NCI-H1105 (cell line): ENCODE results near the gene RNF19B.
"Not testable (repeated sequence)": the region's sequence is repeated elsewhere in the genome, so short reads cannot be mapped to it uniquely, and the experiment has no call there.

ENCODE experiments used
- DNase-seq: peaks from one replicate; lab custom pipeline; 2025; lab: John Stamatoyannopoulos, UW

The RNF19B gene

GRCh38 chr1:32928285-32928684 lies 36.3 kb downstream of the RNF19B start:
- DNase-seq, result no peak

DNA sequence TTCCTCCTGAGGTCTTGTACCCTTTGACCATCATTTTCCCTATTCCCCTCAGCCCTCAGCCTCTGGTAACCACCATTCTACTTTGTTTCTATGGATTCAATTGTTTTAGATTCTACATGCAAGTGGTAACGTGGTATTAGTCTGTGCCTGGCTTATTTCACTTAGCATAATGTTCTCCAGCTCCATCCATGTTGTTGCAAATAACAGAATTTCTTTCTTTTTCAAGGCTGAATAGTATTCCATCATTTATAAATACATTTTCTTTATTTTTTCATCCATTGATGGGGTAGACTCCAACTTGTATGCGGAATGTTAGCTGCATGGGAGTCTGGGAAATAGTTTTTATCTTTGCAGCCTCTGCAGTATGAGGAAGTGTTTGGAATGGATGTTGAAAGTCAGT lies 37.2 kb downstream of the RNF19B start:
- DNase-seq, result no peak

- DNase-seq, result no peak
Measured at GRCh38 chr1:32926562-32926961, 38.0 kb downstream of the RNF19B start.

GRCh38 chr1:32925403-32926162 lies 39.0 kb downstream of the RNF19B start:
- no peak for DNase-seq

- DNase-seq, result no peak
Measured at GRCh38 chr1:32924881-32925344, 39.7 kb downstream of the RNF19B start.

DNA sequence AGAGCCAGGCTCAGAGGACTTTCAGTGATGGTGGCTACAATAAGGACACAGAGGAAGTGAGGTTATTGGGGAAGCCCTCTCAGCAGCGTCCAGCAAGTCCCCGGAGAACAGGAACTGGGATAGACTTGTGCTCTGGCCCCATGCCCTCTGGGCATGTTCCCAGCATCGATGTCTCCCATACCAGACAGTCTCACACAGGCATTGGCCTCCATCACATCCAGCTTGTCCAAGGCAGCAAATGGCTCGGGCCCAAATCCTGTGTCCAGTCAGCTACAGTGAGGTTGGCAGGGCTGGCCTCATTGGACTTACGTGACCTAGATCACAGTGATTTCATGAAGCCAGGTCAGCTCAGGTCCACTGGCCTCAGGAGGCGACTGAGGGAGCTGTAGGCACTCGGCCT lies 43.8 kb downstream of the RNF19B start:
- DNase-seq, result no peak

GRCh38 chr1:32919811-32920733 lies 44.5 kb downstream of the RNF19B start:
- DNase-seq, result no peak

DNA sequence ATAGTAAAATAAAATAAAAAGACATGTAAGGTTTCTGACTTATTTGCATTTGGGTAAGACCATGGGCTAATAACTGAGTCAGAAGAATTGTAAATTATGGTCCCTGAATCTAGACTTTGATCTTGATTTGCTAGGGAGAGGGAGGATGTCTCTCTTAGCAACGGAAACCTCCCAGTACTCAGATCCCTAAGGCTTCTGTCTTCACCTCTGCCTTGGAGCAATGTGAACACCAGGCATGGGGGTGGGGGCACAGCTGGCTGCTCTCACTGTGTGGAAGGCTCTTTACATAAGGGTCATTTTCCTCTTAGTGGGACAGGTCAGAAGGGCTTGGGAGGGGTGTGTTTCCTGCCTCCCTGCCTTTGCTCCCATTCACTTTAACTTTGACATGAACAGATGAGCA lies 46.4 kb downstream of the RNF19B start:
- no peak for DNase-seq

DNA sequence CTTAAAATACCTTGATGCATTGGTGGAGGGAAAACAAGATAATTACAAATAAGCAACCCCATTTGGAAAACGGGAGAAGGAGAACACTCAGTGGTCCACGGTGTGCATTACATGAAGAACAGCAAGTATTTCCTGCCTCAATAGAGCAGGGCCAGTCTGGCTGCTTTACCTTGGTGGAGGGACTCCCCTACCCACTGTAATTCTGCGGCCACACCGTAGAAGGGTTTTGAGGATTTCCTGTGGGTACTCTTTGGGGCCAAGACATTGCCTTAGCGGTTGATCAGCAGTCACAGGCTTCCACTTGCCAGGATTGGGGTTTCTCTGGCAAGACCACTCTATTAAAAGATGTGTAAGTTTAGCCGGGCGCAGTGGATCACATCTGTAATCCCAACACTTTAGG lies 47.1 kb downstream of the RNF19B start:
- DNase-seq, result no peak

GRCh38 chr1:32915766-32916706 lies 48.6 kb downstream of the RNF19B start:
- no peak for DNase-seq

DNA sequence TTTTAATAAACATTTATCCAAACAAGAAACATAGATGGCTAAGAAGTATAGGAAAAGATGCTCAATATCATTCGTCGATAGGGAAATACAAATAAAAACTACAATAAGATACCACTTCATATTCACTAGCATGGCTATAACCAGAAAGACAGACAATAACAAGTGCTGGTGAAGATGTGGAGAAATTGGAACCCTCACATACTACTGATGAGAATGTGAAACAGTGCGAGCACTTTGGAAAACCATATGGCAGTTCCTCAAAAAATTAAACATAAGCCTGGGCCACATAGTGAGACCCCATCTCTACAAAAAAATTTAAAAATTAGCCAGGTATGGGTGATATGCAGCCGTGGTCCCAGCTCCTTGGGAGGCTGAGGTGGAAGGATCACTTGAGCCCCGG lies 54.3 kb downstream of the RNF19B start:
- no peak for DNase-seq

- no peak for DNase-seq
Measured at GRCh38 chr1:32907435-32907834, 57.2 kb downstream of the RNF19B start.

- no peak for DNase-seq
Measured at GRCh38 chr1:32906654-32907053, 58.0 kb downstream of the RNF19B start.

GRCh38 chr1:32905588-32905987 lies 59.0 kb downstream of the RNF19B start:
- not testable (repeated sequence) for DNase-seq

- no peak for DNase-seq
Measured at GRCh38 chr1:32904797-32905196, 59.8 kb downstream of the RNF19B start.

GRCh38 chr1:32903991-32904785 lies 60.4 kb downstream of the RNF19B start:
- DNase-seq, result no peak

DNA sequence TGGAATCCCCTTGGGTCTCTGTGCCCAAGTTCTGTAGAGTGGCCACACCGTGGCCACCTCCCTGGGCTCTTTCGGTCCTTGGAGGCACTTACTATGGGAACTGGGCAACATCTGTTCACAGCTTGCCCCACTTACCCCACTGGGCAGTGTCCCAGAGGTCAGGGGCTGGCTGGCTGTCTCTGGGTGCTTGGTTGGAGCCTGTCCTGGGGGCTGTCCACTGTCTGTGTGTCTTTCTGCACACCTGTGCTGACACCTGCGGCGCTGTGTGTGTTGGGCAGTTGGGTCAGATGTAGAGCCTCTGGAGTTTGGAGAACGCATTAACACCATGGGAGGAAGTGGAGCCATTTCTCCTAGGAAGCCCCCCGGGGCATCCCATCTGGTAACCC lies 62.1 kb downstream of the RNF19B start:
- DNase-seq, result no peak

DNA sequence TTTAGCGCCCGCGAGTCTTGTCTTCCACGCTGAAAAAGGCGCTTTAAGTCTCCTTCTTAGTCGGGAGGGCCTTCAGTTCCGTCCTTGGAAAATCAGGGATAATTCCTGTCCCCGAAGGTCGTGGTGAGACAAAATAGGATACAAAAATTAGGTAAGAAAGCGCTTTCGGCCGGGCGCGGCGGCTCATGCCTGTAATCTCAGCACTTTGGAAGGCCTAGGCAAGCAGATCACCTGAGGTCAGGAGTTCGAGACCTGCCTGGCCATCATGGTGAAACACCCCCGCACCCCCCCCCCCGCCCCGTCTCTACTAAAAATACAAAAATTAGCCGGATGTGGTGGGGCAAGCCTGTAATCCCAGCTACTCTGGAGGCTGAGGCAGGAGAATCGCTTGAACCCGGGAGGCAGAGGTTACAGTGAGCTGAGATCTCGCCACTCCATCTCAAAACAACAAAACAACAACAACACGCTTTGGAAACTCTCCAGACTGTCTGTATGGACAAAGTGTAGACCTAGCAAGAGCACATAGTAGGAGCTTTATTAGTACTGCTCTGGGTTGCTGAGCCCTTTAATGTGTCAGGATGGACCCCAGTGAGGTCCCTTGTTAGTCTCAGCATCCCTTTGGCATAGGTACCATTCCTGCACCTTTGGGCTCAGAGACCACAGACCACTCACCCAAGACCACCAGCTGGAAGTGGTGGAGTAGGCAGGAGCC lies 62.6 kb downstream of the RNF19B start:
- no peak for DNase-seq

DNA sequence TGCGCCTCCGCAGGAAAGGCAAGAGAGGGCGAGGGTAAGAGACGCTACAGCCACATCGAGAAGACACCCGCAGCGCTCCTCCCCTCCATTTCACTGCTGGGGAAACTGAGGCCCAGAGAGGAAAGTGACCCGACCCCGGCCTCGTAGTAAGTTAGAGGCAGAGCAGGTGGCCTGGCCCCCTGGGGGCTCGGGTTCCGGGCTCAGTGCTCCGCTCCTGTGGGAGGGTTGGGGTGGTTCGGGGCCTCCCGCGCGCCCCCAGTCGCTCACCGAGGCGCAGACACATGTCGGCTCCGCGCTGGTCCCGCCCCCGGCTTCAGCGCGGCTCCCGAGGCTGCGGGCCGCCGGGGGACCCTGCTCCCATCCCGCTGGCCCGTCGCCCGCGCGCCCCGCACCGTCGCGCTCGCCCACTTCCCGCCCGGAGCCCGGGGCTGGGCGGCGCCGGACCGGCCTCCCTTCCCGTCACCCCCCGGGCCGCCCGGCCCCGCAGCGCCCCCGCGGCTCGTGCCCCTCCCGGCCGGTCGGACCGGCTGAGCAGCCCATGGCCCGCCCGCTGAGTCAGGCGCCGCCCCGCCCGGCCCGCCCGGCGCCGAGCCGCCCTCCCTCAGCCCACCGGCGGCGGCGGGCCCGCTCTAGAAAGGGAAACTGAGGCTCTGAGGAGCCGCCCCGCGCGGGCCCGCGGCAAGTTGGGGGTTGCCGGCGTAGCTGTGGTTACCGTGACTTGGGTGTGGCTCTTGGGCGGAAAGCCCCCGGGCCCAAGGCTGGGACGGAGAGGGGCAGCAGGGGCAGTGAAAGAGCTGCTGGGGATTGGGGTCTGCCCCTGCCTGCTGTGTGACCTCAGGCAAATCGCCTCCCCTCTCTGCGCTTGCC lies 63.4 kb downstream of the RNF19B start, which contains the start of gene TMEM54:
Gene TMEM54, minus strand, starts transcription at position 434 of the 867 bp plus-strand sequence. Its CDS starts 151 bp downstream, at position 283.
- no peak for DNase-seq
